Measurements from ENCODE around the gene PAPSS1. TPM values are rescaled to one million over a fixed set of nuclear protein-coding genes. Genes with fewer than 3 reads are reported as not detected.

PAPSS1 gene
- total and polyA plus RNA-seq, 2 experiments from 2014 or later, result 72.0 to 85.8 TPM

DNA sequence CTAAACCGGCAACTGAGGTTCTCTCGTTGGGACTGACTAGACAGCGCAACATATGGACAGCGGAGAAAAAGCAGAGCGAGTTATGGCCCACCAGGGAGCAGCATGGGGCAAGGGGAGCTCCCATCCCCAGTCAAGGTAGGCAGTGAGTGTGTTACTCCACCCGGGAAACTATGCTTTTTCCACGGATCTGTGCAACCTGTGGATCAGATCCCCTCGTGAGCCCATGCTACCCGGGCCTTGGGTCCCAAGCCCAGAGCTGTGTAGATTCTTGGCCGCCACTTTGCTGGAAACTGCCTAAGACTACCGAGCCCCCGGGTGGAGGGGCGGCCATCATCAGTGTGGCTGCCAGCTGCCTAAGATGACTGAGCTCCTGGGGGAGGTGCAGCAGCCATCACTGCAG, 140.9 kb downstream of the PAPSS1 start:
- Histone ChIP-seq H3K4me2 (no peak overlapping the region), H3K4me1 (ENCODE audit: insufficient read depth) (peaks cover 6% of the 10 kb centered on the region), H2AFZ (no peak overlapping the region; the same call in none of the 2 replicates), H3K36me3 (ENCODE audit: insufficient read depth) (no peaks in the 10 kb centered on the region), H3F3A (replicated peaks; ENCODE audit: low read depth) (no peaks in the 10 kb centered on the region), H3K27me3 (ENCODE audit: insufficient read depth) (no peaks in the 10 kb centered on the region), H4K20me1 (replicated peaks; ENCODE audit: insufficient read depth) (no peaks in the 10 kb centered on the region), H3K9me2 (ENCODE audit: insufficient read depth) (peaks cover 13% of the 10 kb centered on the region; the same call in 1 of the 2 replicates), H3K79me2 (replicated peaks; ENCODE audit: insufficient read depth) (no peaks in the 10 kb centered on the region), H3K4me3 (no peak overlapping the region), H3K27ac (ENCODE audit: low read depth) (no peak overlapping the region)
- no peaks in the 10 kb centered on the region for H3K27me3 Mint-ChIP-seq (ENCODE audit: insufficient read depth, low read depth, poor library complexity)
- DNase-seq (ENCODE audit: low spot score), result no peak
- peaks cover 6% of the 10 kb centered on the region; the same call in 2 of the 3 replicates for H3K4me1 Mint-ChIP-seq
- H3K27ac Mint-ChIP-seq, result no peak overlapping the region
- no peaks in the 10 kb centered on the region for H3K36me3 Mint-ChIP-seq (ENCODE audit: low read depth)
- H3K4me3 Mint-ChIP-seq, result no peak overlapping the region
- ATAC-seq, result no peak
- H3K9me3 Mint-ChIP-seq, result peaks cover 2% of the 10 kb centered on the region; the same call in 1 of the 3 replicates
- TF ChIP-seq EZH2phosphoT487 (IDR thresholded peaks at IDR 0.05; ENCODE audit: unreplicated experiment), result no peak
- TF ChIP-seq, protein P1, sequence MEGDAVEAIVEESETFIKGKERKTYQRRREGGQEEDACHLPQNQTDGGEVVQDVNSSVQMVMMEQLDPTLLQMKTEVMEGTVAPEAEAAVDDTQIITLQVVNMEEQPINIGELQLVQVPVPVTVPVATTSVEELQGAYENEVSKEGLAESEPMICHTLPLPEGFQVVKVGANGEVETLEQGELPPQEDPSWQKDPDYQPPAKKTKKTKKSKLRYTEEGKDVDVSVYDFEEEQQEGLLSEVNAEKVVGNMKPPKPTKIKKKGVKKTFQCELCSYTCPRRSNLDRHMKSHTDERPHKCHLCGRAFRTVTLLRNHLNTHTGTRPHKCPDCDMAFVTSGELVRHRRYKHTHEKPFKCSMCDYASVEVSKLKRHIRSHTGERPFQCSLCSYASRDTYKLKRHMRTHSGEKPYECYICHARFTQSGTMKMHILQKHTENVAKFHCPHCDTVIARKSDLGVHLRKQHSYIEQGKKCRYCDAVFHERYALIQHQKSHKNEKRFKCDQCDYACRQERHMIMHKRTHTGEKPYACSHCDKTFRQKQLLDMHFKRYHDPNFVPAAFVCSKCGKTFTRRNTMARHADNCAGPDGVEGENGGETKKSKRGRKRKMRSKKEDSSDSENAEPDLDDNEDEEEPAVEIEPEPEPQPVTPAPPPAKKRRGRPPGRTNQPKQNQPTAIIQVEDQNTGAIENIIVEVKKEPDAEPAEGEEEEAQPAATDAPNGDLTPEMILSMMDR (conservative IDR thresholded peaks at IDR 0.05; ENCODE audit: low read depth in 2 of 2), result peak; percentile 11 to 45; a peak in 2 of 4 replicates

DNA sequence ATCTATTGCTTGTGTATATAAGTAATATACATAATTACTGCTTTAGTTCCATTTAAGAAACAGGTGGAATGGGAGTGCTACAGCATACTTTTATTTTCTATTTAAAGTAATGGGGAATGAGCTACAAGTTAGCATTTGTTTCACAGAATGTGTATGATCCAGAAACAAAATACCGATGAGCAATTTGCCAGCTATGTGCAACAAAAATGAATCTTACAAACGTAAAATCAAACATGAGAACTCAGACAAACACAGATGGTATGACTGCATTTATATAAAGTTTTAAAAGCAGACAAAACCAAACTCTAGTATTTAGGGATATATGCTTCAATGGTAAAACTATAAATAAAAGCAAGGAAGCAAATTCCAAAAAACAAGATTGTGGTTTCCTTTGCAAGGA, 141.7 kb downstream of the PAPSS1 start:
- Histone ChIP-seq H2AFZ (no peak overlapping the region), H3K9me2 (ENCODE audit: insufficient read depth) (0 out of 2 replicates have a peak, but pooled peaks cover 11% of the 10 kb centered on the region), H3K27ac (ENCODE audit: low read depth) (no peak overlapping the region), H3K27me3 (ENCODE audit: insufficient read depth) (no peaks in the 10 kb centered on the region), H3K4me2 (no peak overlapping the region), H4K20me1 (replicated peaks; ENCODE audit: insufficient read depth) (no peaks in the 10 kb centered on the region), H3K36me3 (ENCODE audit: insufficient read depth) (no peaks in the 10 kb centered on the region), H3K4me3 (no peak overlapping the region), H3K4me1 (ENCODE audit: insufficient read depth) (peaks cover 6% of the 10 kb centered on the region), H3F3A (replicated peaks; ENCODE audit: low read depth) (no peaks in the 10 kb centered on the region), H3K79me2 (replicated peaks; ENCODE audit: insufficient read depth) (no peaks in the 10 kb centered on the region)
- no peaks in the 10 kb centered on the region for H3K36me3 Mint-ChIP-seq (ENCODE audit: low read depth)
- no peaks in the 10 kb centered on the region for H3K27me3 Mint-ChIP-seq (ENCODE audit: insufficient read depth, low read depth, poor library complexity)
- ATAC-seq, result no peak
- H3K4me1 Mint-ChIP-seq, result peaks cover 6% of the 10 kb centered on the region; the same call in 2 of the 3 replicates
- no peak for DNase-seq (ENCODE audit: low spot score)
- no peaks in the 10 kb centered on the region; the same call in 2 of the 3 replicates for H3K9me3 Mint-ChIP-seq
- H3K4me3 Mint-ChIP-seq, result no peak overlapping the region
- H3K27ac Mint-ChIP-seq, result no peak overlapping the region
- no peak for TF ChIP-seq POLR2AphosphoS5 (IDR thresholded peaks at IDR 0.05; ENCODE audit: low read depth)
- TF ChIP-seq ZNF331 (CRISPR knock-in tag; IDR thresholded peaks at IDR 0.05; ENCODE audit: low read depth), result no peak
- TF ChIP-seq ZNF114 (CRISPR knock-in tag; IDR thresholded peaks at IDR 0.05), result no peak
- no peak for TF ChIP-seq CREB1 (CRISPR knock-in tag; IDR thresholded peaks at IDR 0.05; ENCODE audit: low read depth)
- no peak for TF ChIP-seq NANOG (IDR thresholded peaks at IDR 0.05; ENCODE audit: borderline replicate concordance)
- no peak for TF ChIP-seq STAT1 (IDR thresholded peaks at IDR 0.05; ENCODE audit: unreplicated experiment)
- TF ChIP-seq, protein P2, sequence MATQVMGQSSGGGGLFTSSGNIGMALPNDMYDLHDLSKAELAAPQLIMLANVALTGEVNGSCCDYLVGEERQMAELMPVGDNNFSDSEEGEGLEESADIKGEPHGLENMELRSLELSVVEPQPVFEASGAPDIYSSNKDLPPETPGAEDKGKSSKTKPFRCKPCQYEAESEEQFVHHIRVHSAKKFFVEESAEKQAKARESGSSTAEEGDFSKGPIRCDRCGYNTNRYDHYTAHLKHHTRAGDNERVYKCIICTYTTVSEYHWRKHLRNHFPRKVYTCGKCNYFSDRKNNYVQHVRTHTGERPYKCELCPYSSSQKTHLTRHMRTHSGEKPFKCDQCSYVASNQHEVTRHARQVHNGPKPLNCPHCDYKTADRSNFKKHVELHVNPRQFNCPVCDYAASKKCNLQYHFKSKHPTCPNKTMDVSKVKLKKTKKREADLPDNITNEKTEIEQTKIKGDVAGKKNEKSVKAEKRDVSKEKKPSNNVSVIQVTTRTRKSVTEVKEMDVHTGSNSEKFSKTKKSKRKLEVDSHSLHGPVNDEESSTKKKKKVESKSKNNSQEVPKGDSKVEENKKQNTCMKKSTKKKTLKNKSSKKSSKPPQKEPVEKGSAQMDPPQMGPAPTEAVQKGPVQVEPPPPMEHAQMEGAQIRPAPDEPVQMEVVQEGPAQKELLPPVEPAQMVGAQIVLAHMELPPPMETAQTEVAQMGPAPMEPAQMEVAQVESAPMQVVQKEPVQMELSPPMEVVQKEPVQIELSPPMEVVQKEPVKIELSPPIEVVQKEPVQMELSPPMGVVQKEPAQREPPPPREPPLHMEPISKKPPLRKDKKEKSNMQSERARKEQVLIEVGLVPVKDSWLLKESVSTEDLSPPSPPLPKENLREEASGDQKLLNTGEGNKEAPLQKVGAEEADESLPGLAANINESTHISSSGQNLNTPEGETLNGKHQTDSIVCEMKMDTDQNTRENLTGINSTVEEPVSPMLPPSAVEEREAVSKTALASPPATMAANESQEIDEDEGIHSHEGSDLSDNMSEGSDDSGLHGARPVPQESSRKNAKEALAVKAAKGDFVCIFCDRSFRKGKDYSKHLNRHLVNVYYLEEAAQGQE (IDR thresholded peaks at IDR 0.05; ENCODE audit: unreplicated experiment), result no peak
- no peak for TF ChIP-seq JUNB (IDR thresholded peaks at IDR 0.05; ENCODE audit: unreplicated experiment)
- TF ChIP-seq, protein P1 (conservative IDR thresholded peaks at IDR 0.05; ENCODE audit: low read depth in 2 of 2), result no peak
- no peak for TF ChIP-seq EZH2 (IDR thresholded peaks at IDR 0.05; ENCODE audit: low read depth, unreplicated experiment)
- TF ChIP-seq, protein P3, sequence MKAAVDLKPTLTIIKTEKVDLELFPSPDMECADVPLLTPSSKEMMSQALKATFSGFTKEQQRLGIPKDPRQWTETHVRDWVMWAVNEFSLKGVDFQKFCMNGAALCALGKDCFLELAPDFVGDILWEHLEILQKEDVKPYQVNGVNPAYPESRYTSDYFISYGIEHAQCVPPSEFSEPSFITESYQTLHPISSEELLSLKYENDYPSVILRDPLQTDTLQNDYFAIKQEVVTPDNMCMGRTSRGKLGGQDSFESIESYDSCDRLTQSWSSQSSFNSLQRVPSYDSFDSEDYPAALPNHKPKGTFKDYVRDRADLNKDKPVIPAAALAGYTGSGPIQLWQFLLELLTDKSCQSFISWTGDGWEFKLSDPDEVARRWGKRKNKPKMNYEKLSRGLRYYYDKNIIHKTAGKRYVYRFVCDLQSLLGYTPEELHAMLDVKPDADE (IDR thresholded peaks at IDR 0.05), result no peak
- TF ChIP-seq EZH2phosphoT487 (IDR thresholded peaks at IDR 0.05; ENCODE audit: unreplicated experiment), result no peak
